Thyroid gland (tissue), 4 donors: ENCODE results near the gene TIGD7.

Source experiments
- CTCF ChIP-seq, 6 experiments: fragments of 200-600 bp in 3 of 6; fragments of 450-650 bp in 3 of 6; sonication (generic) in 3 of 6; IDR thresholded peaks; one replicate each; pipeline ENCODE4 v1.5.1; 2016 to 2019; ENCODE audit warnings: antibody characterized with exemption in 6 of 6, mild to moderate bottlenecking in 2 of 6, inconsistent platforms in 1 of 6, moderate library complexity in 1 of 6
- POLR2A ChIP-seq, 2 donors: fragments of 450-650 bp; IDR thresholded peaks; one replicate each; pipeline ENCODE4 v1.6.1; 2017; ENCODE audit warnings: antibody characterized with exemption in 2 of 2, mild to moderate bottlenecking in 2 of 2, moderate library complexity in 1 of 2

GRCh38 chr16:3259836-3260235, 45.4 kb downstream of the TIGD7 start:
- TF ChIP-seq POLR2A (IDR thresholded peaks at IDR 0.05) (no peak), CTCF (IDR thresholded peaks at IDR 0.05) (no peak)
